Right lobe of liver (tissue), 6 donors: ENCODE measurements around the gene CNPY3. TPM values are rescaled to one million over a fixed set of nuclear protein-coding genes. Genes with fewer than 3 reads are reported as not detected.

ENCODE experiments used
- ATAC-seq, 4 donors: fragments of 200-7000 bp; cut with Tn5 transposase; one replicate each; pipeline ENCODE4 v1.9.1; 2020; ENCODE audit warnings: mild to moderate bottlenecking in 4 of 4, moderate library complexity in 4 of 4
- DNase-seq, 3 donors: peaks; one replicate each; pipeline ENCODE4 v3.0.0-alpha.2; 2020
- H3K27ac ChIP-seq, 3 donors: fragments of 200-600 bp; one replicate each; pipeline ENCODE4 v1.8.0; 2022
- H3K27me3 ChIP-seq, 2 donors: fragments of 200-600 bp; one replicate each; pipeline ENCODE4 v1.8.0; 2022
- H3K36me3 ChIP-seq, 4 donors: fragments of 200-600 bp; sonication (generic) in 1 of 4; one replicate each; pipeline versions ENCODE4 v1.5.1 to v1.8.0; 2017 to 2022; ENCODE audit warnings: control low read depth in 1 of 4
- H3K4me1 ChIP-seq, 4 donors: fragments of 200-600 bp; sonication (generic) in 1 of 4; one replicate each; pipeline versions ENCODE4 v1.5.1 to v1.8.0; 2017 to 2022; ENCODE audit warnings: control low read depth in 1 of 4
- H3K4me3 ChIP-seq, 3 donors: fragments of 200-600 bp; one replicate each; pipeline ENCODE4 v1.8.0; 2022
- H3K9me3 ChIP-seq, 4 donors: fragments of 200-600 bp; sonication (generic) in 1 of 4; one replicate each; pipeline versions ENCODE4 v1.5.1 to v1.8.0; 2017 to 2022; ENCODE audit warnings: control low read depth in 1 of 4
- CTCF ChIP-seq, 4 donors: fragments of 200-600 bp in 3 of 4; fragments of 450-650 bp in 1 of 4; IDR thresholded peaks; one replicate each; pipeline versions ENCODE4 v1.5.1 to v1.8.0; 2016 to 2022; ENCODE audit warnings: antibody characterized with exemption in 4 of 4, mild to moderate bottlenecking in 2 of 4
- POLR2A ChIP-seq: fragments of 450-650 bp; IDR thresholded peaks from one replicate; pipeline ENCODE4 v1.6.1; 2017; ENCODE audit warnings: antibody characterized with exemption, mild to moderate bottlenecking
- WGBS: methylation state at CpG from one replicate; pipeline ENCODE4 v1.1.6; 2018; ENCODE audit warnings: low coverage, low lambda C conversion rate; ENCODE audit not compliant: insufficient coverage; ENCODE audit errors: missing lambda C conversion rate; 5-methylcytosine and 5-hydroxymethylcytosine counted together
- intact Hi-C, 2 donors: fragments of 100-400 bp; cut with DNase I; formaldehyde crosslinking; loops; one replicate each; pipeline versions ENCODE4 v1.11.2 to v1.14.1; 2022
- total RNA-seq, 6 experiments: library from RNA; depleted of rRNA in 2 of 6; stranded (reverse); fragments of >200 nt in 2 of 6; fragmentation: NEBNext Ultra II Directional in 3 of 6; extraction: Animal tissue kit (Norgen Biotek cat#: 25700) in 3 of 6; gene quantifications; one replicate each; pipeline versions ENCODE4 v1.1.0 to v1.2.4, GENCODE V29; 2016 to 2023
- donor health status: DM: no; HTN: yes; CAD: no.
- donor health status: DM: no; HTN: no; CAD: no.
- donor health status: DM: no; HTN: no; CAD: no.
- donor health status: DM: no; HTN: yes; CAD: no.
- donor health status: DM: no; HTN: yes; CAD: no.

The CNPY3 gene
- total RNA-seq, 6 experiments from 2014 or later, result 11.1 to 75.4 (median 28.8) TPM

- Histone ChIP-seq H3K4me1 (peaks cover 0 to 8% (median 3%) of the 10 kb centered on the region in 4 donors), H3K27me3 (no peaks in the 10 kb centered on the region), H3K9me3 (no peaks in the 10 kb centered on the region), H3K4me3 (peak within 1 kb of the TSS; percentile 51 to 93 (median 86)), H3K27ac (peak within 1 kb of the TSS in 2 of 3 donors; percentile 78 to 93), H3K36me3 (peaks cover 0 to 32% (median 11%) of the 10 kb centered on the region in 4 donors)
- DNase-seq (peak; percentile 87 to 96 (median 95)), ATAC-seq (peak; percentile 91 to 95 (median 92))
- intact Hi-C loops, result no loop called here
- WGBS, result 10% methylated on average over 9 of the region's 62 CpGs
- TF ChIP-seq POLR2A (peak; percentile 46), CTCF (IDR thresholded peaks at IDR 0.05) (peak in 1 of 4 donors; percentile 23)
Measured at GRCh38 chr6:42960243-42961019, 31.2 kb downstream of the CNPY3 start, which contains the start of gene GNMT. Gene GNMT (plus strand): TSS chr6:42960754. CDS start chr6:42960768, 14 bp downstream.

- peaks cover 0 to 36% (median 14%) of the 10 kb centered on the region in 4 donors for H3K36me3 ChIP-seq
- H3K27me3 ChIP-seq, result no peaks in the 10 kb centered on the region
- H3K27ac ChIP-seq, result peak overlapping the region in 2 of 3 donors; percentile 78 to 93
- intact Hi-C loops, result no loop called here
- no peaks in the 10 kb centered on the region for H3K9me3 ChIP-seq
- peak overlapping the region; percentile 51 to 93 (median 86) for H3K4me3 ChIP-seq
- H3K4me1 ChIP-seq, result peaks cover 0 to 8% (median 3%) of the 10 kb centered on the region in 4 donors
- DNase-seq (peak in 1 of 3 donors; percentile 34), ATAC-seq (peak; percentile 38 to 69 (median 58))
- WGBS, result 8% methylated on average over 12 of the region's 15 CpGs
- TF ChIP-seq POLR2A (no peak), CTCF (IDR thresholded peaks at IDR 0.05) (no peak)
Measured at GRCh38 chr6:42961020-42961470, 31.8 kb downstream of the CNPY3 start.

GRCh38 chr6:42962096-42962495 is 32.8 kb downstream of the CNPY3 start:
- intact Hi-C loops, result no loop called here
- Histone ChIP-seq H3K9me3 (no peaks in the 10 kb centered on the region), H3K36me3 (peaks cover 0 to 42% (median 18%) of the 10 kb centered on the region in 4 donors), H3K4me3 (peak overlapping the region in 2 of 3 donors; percentile 86 to 93), H3K27ac (peak overlapping the region in 1 of 3 donors; percentile 93), H3K4me1 (peaks cover 0 to 8% (median 3%) of the 10 kb centered on the region in 4 donors), H3K27me3 (no peaks in the 10 kb centered on the region)
- TF ChIP-seq POLR2A, result no peak
- WGBS, result 100% methylated on average over 2 of the region's 12 CpGs
- no peak for ATAC-seq
- no peak for DNase-seq

GRCh38 chr6:42962502-42963178 is 33.4 kb downstream of the CNPY3 start:
- ATAC-seq, result no peak
- peaks cover 0 to 8% (median 3%) of the 10 kb centered on the region in 4 donors for H3K4me1 ChIP-seq
- intact Hi-C loops, result no loop called here
- DNase-seq, result no peak
- H3K27ac ChIP-seq, result no peak overlapping the region
- 75% methylated on average over 3 of the region's 13 CpGs for WGBS
- H3K27me3 ChIP-seq, result no peaks in the 10 kb centered on the region
- no peaks in the 10 kb centered on the region for H3K9me3 ChIP-seq
- H3K4me3 ChIP-seq, result peak overlapping the region in 1 of 3 donors; percentile 93
- peaks cover 0 to 42% (median 19%) of the 10 kb centered on the region in 4 donors for H3K36me3 ChIP-seq
- TF ChIP-seq CTCF (IDR thresholded peaks at IDR 0.05) (no peak), POLR2A (no peak)
